GM18867 (cell line): ENCODE data around the gene IL1RL2.

Experiments used
- ATAC-seq: cut with Tn5 transposase; IDR thresholded peaks from one replicate; pipeline ENCODE4 v1.9.1; 2021; ENCODE audit warnings: mild to moderate bottlenecking, moderate library complexity; ENCODE audit not compliant: unreplicated experiment

IL1RL2 gene

DNA sequence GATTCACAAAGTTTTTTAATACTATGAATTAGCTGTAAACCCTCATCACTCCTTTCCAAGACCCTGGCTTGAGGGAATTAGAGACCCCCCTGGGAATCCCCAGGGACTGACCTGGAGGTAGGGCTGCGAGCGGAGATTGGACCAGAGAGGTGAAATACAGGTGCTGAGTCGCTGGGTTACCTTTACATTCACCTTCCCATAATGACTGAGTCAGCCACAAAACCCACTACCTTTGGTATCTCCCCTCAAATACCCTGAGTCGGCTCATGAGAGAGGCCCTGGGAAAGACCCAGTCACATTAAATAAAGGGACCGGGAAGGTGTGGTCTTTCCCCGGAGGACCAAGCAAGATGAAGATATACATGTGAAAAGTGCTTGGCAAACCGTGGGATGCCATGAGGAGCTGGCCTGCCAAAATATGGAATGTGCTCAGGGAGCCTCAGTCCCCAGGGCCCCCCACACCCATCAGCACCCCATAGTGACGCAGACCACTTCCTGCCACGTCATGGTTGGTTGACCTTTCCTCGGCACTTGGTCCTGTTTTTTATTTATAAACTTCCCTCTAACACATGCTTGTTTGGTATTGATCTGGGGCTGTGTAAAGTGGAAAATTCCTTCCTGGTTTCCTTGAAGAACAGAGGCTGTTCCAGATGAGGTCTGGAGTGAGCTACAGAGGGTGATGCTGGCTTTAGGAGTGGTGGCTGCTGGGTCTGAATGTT is 51.4 kb downstream of the IL1RL2 start:
- ATAC-seq: no peak

GRCh38 chr2:102238778-102239177 is 52.0 kb downstream of the IL1RL2 start:
- ATAC-seq: no peak

DNA sequence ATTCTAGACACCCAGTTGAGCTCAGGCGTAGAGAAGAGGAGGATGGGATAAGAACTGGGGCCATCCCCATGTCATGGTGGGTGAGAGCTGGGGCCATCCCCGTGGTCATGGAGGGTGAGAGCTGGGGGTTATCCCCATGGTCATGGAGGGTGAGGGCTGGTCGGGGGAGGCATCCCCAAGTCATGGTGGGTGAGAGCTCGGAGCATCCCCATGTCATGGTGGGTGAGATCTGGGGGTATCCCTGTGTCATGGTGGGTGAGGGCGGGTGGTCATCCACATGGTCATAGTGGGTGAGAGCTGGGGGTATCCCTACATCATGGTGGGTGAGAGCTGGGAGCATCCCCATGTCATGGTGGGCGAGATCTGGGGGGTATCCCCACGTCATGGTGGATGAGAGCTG is 52.5 kb downstream of the IL1RL2 start:
- no peak for ATAC-seq

GRCh38 chr2:102240640-102241370 is 54.0 kb downstream of the IL1RL2 start:
- ATAC-seq: peak; percentile 92

DNA sequence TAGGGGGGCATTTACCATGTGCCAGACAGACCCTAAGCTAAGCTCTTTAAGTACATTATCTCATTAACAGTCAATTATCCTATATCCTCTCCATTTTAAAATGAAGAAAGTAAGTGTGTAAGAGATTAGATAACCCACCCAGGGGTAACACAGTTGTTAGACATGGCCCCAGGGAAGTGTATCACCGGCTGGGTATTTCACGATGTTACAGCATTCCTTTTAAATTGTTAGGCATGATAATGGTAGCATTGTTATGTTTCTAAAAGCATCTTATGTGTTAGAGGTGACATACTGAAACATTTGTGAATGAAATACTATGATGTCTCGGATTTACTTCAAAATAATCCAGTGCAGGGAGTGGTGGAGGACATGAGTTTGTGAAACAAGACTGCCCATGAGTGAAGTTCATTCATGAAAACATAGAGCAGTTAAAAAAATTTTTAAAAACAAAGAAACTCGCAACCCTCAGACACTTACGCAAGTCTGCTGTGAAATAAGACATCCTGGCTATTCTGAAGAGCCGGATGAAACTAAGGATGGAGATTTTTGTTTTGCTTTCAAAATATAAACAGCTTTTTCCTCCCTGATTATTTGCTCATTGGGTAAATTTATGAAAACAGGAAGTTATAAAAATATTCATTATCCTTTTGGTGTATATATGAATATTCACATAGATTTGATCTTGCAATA is 54.9 kb downstream of the IL1RL2 start:
- ATAC-seq: no peak

DNA sequence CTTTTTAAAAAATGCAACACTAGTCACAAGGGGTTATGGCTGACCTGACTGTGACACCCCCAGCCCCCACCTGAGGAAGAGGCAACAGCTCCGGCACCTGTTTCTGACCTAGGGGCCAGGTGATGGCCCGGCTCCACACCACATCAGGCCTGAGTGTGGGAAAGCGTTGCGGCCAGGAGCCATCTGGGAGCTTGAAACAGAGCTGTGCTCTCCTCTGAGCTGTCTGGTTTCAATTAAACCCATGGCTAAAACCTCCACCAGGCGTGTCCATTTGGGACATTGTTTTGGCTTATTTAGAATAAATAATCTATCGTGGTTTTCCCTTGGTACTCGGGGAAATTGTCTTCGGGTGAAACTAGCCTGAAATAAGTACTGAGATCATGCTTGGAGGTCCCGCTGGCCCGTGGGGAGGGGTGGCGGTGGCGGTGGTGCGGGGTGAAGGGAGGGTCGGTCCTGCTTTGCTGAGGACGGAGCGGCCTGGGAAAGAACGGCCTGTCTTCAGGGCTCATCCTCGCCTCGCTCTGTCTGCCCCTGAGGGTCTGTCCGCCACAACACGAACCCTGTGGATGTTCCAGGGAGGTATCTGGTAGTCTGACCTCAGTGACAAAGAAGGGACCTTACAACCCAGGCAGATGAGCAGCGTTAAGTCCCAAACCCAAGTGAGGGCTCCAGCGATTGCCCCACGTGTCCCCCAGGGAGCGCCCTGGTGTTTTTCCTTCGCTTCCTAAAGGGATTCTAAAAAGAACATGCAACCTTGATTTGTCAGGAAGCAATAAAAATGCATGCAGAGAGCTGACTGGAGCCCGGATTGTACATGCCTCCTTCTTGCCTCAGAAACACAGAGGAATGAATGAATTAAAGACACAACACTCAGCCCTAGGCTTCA is 58.7 kb downstream of the IL1RL2 start:
- no peak for ATAC-seq

DNA sequence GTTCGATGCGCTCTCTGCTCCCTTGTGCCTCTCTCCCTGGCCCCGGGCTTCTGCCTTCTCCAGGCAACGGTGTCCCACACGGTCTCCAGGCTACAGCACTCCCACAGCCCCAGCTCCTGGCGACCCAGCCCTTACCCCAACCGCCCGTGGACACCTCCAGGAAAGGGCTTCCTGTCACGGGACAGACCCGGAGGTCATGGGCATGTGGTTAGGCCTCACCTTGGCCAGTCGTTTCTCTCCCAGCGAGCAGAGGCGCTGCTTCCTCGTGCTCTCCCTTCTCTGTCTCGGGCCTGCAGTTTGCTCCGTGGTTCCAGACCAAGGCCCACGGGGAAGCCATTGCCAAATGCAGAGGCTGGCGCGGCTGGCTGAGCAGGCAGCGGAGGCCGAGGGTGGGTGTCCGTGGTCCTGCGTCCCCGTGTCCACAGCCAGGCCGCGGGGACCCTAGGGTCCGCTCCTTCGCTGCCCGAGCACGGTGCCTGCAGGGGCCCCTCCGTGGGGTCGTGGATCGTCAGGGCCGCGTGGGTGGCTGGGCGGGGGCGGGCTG is 63.5 kb downstream of the IL1RL2 start:
- no peak for ATAC-seq

DNA sequence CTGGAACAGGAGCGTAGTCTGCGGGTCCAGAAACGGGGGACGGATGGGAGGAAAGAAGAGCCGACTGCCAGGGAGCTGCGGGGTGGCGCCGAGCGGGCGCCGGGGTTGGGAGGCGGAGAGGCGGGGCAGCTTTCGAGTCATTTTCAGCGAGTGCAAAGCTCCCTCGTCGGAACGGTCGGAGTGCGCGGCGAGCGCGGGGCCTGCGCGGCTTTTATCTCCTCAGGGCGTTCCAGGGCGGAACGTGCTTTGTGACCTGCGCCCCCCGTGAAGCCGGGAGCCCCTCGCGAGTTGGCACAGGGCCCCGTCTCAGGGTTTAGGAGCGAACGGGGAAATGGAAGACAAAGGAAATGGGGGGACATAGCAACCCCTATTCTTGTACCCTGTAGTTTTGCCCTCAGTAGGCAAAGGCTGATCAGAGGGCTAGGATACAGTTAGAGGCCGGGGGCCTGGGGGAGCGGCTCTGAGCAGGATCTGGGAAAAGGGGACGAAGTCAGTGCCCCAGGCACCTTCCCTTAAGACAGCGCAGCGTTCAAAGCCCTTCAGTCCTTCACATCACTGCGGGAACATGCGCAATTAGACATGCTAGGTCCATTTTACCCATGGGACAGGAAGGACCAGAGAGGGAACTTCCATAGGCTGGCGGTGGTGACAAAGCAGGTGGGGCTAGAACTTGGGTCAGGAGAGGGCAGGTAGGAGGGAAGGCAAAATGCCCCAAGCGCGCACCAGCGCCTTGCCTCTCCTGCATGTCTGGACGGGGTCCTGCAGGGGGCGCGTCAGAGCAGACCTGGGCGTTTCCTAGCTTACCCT is 64.4 kb downstream of the IL1RL2 start:
- no peak for ATAC-seq

DNA sequence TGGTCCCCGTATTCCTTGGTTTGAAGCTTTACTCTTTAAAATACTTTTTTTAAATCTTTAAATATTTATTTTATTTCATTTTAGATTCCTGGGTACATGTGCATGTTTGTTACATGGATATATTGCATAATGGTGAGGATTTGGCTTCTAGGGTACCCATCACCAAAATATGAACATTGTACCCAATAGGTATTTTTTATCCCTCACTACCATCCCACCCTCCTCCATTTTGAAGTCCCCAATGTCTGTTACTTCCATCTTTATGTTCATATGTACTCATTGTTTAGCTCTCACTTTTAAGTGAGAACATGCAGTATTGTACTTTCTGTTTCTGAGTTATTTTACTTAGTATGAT is 65.0 kb downstream of the IL1RL2 start:
- no peak for ATAC-seq

- ATAC-seq: no peak
Observed at GRCh38 chr2:102252236-102252635, 65.4 kb downstream of the IL1RL2 start.

DNA sequence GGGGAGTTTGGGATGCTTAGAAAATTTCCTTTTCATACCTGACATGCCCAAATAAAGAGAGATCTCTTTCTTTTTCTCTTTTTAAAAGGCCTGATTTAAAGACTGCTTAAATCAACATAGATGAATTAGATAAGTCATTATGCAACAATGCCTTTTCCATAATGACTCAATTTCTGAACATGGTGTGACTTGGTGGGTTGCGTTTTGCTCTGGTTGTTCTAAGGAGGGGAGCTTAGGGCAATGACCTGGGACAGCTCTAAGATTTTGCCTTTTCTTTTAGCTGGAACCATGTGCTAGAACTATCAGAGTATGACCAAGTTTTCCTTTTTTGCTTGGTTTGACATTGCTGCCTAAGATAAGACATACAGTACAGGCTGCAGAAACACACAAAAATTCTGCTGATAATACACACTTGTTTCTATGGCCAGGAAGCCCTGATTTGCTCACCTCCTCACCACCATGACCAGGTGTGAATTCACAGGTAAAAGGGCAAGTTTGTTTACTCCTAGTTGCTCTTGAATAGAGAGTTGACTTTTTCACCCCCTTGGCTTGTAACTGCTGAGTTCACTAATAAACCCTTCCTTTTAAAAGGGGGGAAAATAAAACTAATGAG is 66.4 kb downstream of the IL1RL2 start:
- ATAC-seq: no peak

GRCh38 chr2:102253753-102254150 is 66.9 kb downstream of the IL1RL2 start:
- no peak for ATAC-seq

DNA sequence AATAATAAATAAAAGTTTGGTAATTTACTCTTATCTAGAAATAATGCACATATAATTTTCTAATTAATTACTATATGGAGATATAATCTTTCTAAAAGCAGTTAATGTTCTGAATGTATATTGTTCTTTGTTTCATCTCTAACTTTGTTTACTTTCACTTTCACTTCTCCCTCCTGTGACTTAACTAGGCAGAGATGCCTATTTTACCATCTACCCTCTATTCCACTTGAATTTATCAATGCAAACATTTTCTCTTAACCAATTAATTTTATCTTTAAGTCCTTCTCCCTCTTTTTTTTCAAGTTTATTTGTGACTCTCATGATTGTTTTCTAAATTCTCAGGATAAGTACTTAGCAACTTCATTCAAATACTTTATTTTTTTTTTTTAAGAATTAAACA is 69.5 kb downstream of the IL1RL2 start:
- no peak for ATAC-seq

DNA sequence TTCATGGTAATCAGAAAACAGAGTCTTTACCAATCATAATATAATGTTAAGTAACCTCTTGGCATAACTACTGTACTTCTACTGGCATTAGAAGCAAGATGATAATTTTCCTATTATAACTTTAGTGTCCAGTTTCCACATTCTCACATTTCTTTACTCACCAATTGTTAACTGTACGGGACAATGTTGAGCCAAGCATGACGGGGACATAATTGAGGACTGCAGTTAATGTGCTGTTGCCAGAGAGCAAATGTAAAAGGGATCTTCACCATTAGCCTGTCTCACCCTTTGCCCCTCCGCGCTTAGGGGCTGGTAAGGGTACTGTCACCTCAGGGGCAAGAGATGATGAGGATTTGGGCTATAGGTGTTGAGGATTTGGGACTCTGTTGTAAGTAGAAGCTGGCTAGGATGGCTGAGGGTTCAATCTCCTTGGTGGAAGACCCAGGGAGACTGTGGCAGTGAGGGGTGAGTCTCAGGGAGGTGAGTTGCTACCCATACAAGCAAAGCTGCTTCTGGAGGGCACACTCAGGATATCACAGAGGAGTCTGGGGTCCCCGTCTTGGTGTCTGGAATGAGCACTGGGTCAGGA is 70.1 kb downstream of the IL1RL2 start:
- no peak for ATAC-seq

- ATAC-seq: no peak
Observed at GRCh38 chr2:102258025-102258385, 71.2 kb downstream of the IL1RL2 start.

DNA sequence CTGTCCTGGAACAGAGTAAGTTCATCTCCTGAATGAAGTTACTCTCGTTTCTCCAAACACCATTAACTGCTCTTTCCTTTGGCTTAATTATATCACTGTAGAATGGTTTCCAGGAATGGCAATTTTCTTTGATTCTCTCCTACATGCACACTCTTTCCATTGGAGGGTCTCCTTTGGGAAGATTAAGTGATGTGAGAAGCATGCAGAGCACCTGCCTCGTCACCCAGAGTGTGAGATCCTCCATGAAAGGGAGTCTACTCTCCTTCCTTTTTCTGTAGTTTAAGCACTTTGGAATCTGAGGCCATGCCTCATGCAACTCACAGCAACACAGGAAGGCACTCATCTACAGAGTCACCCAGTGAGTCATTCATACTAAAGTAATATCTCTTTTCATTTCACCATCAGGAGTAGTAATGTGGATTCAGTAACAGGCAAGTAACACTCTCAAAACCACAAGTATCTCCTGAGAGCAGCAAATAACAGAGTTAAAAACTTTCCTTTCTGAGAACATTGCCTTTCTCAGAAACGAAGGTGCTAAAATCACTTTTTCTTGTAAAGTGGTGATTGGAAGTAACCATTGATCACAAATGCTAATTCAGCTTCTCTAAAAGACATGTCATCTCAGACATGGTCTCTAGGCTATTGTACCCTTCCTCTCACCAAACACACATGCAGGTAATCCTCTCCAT is 71.7 kb downstream of the IL1RL2 start:
- ATAC-seq: no peak

- no peak for ATAC-seq
Observed at GRCh38 chr2:102261467-102262135, 74.8 kb downstream of the IL1RL2 start.
